K562 (cell line): ENCODE data around the gene CRACR2B. TPM values are rescaled to one million over a fixed set of nuclear protein-coding genes. Genes with fewer than 3 reads are reported as not detected.

Source experiments
- ATAC-seq: fragments of 200-7000 bp; cut with Tn5 transposase; 3 replicates; pipeline ENCODE4 v1.9.1; 2020; ENCODE audit warnings: moderate library complexity
- BruUV-seq: library from RNA; stranded (reverse); fragments of 400-500 nt; replicated peaks from 2 replicates; lab custom pipeline; 2021; lab: Mats Ljungman, UMichigan
- CTCF ChIA-PET: fragments of 300-600 bp; formaldehyde crosslinking; extraction: SDS; loops from one replicate; lab custom pipeline; 2021; ENCODE audit warnings: low intra/inter-chr PET ratio; lab: Yijun Ruan, JAX
- POLR2A ChIA-PET: fragments of 300-600, 350-650 bp; sonication (Branson Sonifier 250); formaldehyde crosslinking; extraction: SDS; loops from one replicate; lab custom pipeline; 2021; ENCODE audit warnings: antibody characterized with exemption, inconsistent platforms; lab: Yijun Ruan, JAX
- DNase-seq, 4 experiments: peaks; one replicate each; pipeline versions ENCODE4 v3.0.0 to v3.0.0-alpha.2; 2011 to 2018; ENCODE audit warnings: low spot score in 3 of 4, mixed read lengths in 3 of 4; ENCODE audit errors: extremely low read depth in 1 of 4
- FAIRE-seq: peaks from 2 replicates; lab custom pipeline; 2011; peaks lifted over from hg19 to GRCh38; lab: Jason Lieb, UNC
- H2AFZ ChIP-seq: 2 replicates; pipeline ENCODE4 v1.6.0; 2011; ENCODE audit warnings: low read depth, low read length, control low read depth, inconsistent platforms
- H3K27ac ChIP-seq: fragments of 200-600 bp; 3 replicates; pipeline ENCODE4 v1.8.0; 2011; ENCODE audit warnings: low read depth, mild to moderate bottlenecking, control low read depth, inconsistent platforms, low read length, moderate library complexity, mixed read lengths; ENCODE audit errors: extremely low read depth
- H3K27me3 ChIP-seq, 2 experiments: fragments of 300-600 bp in 1 of 2; 2 replicates in 1 of 2; 3 replicates in 1 of 2; pipeline versions ENCODE4 v1.6.0 to v1.8.0; 2011; ENCODE audit warnings: inconsistent platforms in 2 of 2, low read length in 2 of 2, mild to moderate bottlenecking in 1 of 2, mixed read lengths in 1 of 2, moderate library complexity in 1 of 2; ENCODE audit not compliant: control insufficient read depth in 2 of 2, insufficient read depth in 2 of 2
- H3K36me3 ChIP-seq: fragments of 300-600 bp; 3 replicates; pipeline ENCODE4 v1.8.0; 2011; ENCODE audit warnings: mild to moderate bottlenecking, low read length, inconsistent platforms; ENCODE audit not compliant: control insufficient read depth, insufficient read depth
- H3K4me1 ChIP-seq, 2 experiments: fragments of 200-600 bp in 1 of 2; replicated peaks in 1 of 2; 2 replicates in 1 of 2; 3 replicates in 1 of 2; pipeline versions ENCODE4 v1.5.1 to v1.8.0; 2011; ENCODE audit warnings: inconsistent platforms in 2 of 2, low read length in 2 of 2, mild to moderate bottlenecking in 1 of 2, mixed read lengths in 1 of 2, moderate library complexity in 1 of 2; ENCODE audit not compliant: control insufficient read depth in 2 of 2, insufficient read depth in 2 of 2
- H3K4me2 ChIP-seq: 2 replicates; pipeline ENCODE4 v1.6.1; 2011; ENCODE audit warnings: low read length, control low read depth, inconsistent platforms, mixed read lengths; ENCODE audit not compliant: insufficient read depth
- H3K4me3 ChIP-seq: fragments of 200-600 bp; sonication (generic), shearing (Covaris generic); 2 replicates; pipeline ENCODE4 v1.5.1; 2016; ENCODE audit warnings: control low read depth, inconsistent platforms
- H3K79me2 ChIP-seq: fragments of 200-600 bp; 3 replicates; pipeline ENCODE4 v1.8.0; 2011; ENCODE audit warnings: low read length, inconsistent platforms; ENCODE audit not compliant: control insufficient read depth, insufficient read depth
- H3K9ac ChIP-seq, 2 experiments: 2 replicates each; pipeline versions ENCODE4 v1.6.0 to v1.6.1; 2011; ENCODE audit warnings: low read depth in 2 of 2, low read length in 2 of 2, control low read depth in 1 of 2, inconsistent platforms in 1 of 2, mild to moderate bottlenecking in 1 of 2, mixed read lengths in 1 of 2; ENCODE audit not compliant: insufficient read depth in 1 of 2
- H3K9me1 ChIP-seq: one replicate; pipeline ENCODE4 v1.6.0; 2011; ENCODE audit warnings: inconsistent platforms, mild to moderate bottlenecking, low read length, moderate library complexity; ENCODE audit not compliant: control insufficient read depth, insufficient read depth
- H3K9me3 ChIP-seq: replicated peaks from 2 replicates; pipeline ENCODE4 v1.5.1; 2011; ENCODE audit warnings: low read depth, low read length, inconsistent platforms; ENCODE audit not compliant: control insufficient read depth, insufficient read depth
- H4K20me1 ChIP-seq: replicated peaks from 2 replicates; pipeline ENCODE4 v1.6.1; 2011; ENCODE audit warnings: low read length, inconsistent platforms, mixed read lengths; ENCODE audit not compliant: control insufficient read depth, insufficient read depth
- KDM5B ChIP-seq: fragments of 200-600 bp; sonication (generic); IDR thresholded peaks from 2 replicates; pipeline ENCODE4 v1.6.1; 2012; ENCODE audit warnings: low read depth, mild to moderate bottlenecking, moderate library complexity, low read length, control low read depth, inconsistent platforms; ENCODE audit not compliant: insufficient replicate concordance
- PCBP1 ChIP-seq: fragments of 200-400 bp; formaldehyde crosslinking; IDR thresholded peaks from 2 replicates; pipeline ENCODE4 v1.6.1; 2018; ENCODE audit warnings: mild to moderate bottlenecking, low read depth, low read length; ENCODE audit not compliant: poor library complexity, severe bottlenecking
- POLR2B ChIP-seq: fragments of 450-650 bp; IDR thresholded peaks from 2 replicates; pipeline ENCODE4 v1.6.1; 2018; ENCODE audit warnings: low read depth; ENCODE audit not compliant: partially characterized antibody
- POLR2G ChIP-seq: fragments of 200-400 bp; formaldehyde crosslinking; IDR thresholded peaks from 2 replicates; pipeline ENCODE4 v1.6.1; 2017; ENCODE audit warnings: low read depth, mild to moderate bottlenecking, antibody characterized with exemption, low read length, moderate library complexity
- RAD21 ChIP-seq, 2 experiments: fragments of 250-450 bp in 1 of 2; fragments of 450-650 bp in 1 of 2; sonication (Bioruptor Pico) in 1 of 2; formaldehyde crosslinking in 1 of 2; IDR thresholded peaks in 1 of 2; conservative IDR thresholded peaks in 1 of 2; 2 replicates each; pipeline versions ENCODE4 v1.4.0 to v1.8.0; 2020 to 2022; ENCODE audit warnings: mild to moderate bottlenecking in 2 of 2, moderate library complexity in 1 of 2
- RB1 ChIP-seq: fragments of 450-650 bp; IDR thresholded peaks from 2 replicates; pipeline ENCODE4 v1.6.1; 2017; ENCODE audit warnings: low read depth, mild to moderate bottlenecking
- STAG1 ChIP-seq: sonication (generic); formaldehyde crosslinking; IDR thresholded peaks from 2 replicates; pipeline ENCODE4 v1.5.0; 2020; ENCODE audit warnings: missing genetic modification reagents, borderline replicate concordance
- SUPT5H ChIP-seq: fragments of 450-650 bp; IDR thresholded peaks from 2 replicates; pipeline ENCODE4 v1.6.1; 2016
- ZNF175 ChIP-seq: fragments of 200-800 bp; sonication (Bioruptor generic); IDR thresholded peaks from 2 replicates; pipeline ENCODE4 v1.6.1; 2016; ENCODE audit warnings: low read depth, mild to moderate bottlenecking, missing genetic modification characterization, missing compliant biosample characterization
- ZNF23 ChIP-seq: fragments of 250-450 bp; sonication (Bioruptor Pico); IDR thresholded peaks from 2 replicates; pipeline ENCODE4 v1.4.0; 2020; ENCODE audit warnings: mild to moderate bottlenecking
- WGBS: fragments of 100-300 bp; shearing (Covaris generic); methylation state at CpG from one replicate; pipeline ENCODE4 v1.1.6; 2016; ENCODE audit warnings: low coverage, mixed read lengths; ENCODE audit not compliant: insufficient coverage; ENCODE audit errors: missing lambda C conversion rate; 5-methylcytosine and 5-hydroxymethylcytosine counted together
- in situ Hi-C: fragments of 300-500 bp; cut with MboI; formaldehyde crosslinking; loops from 4 replicates; pipeline ENCODE4 v1.15.0; 2018; ENCODE audit warnings: inconsistent platforms, mixed read lengths
- intact Hi-C: fragments of 100-400 bp; cut with micrococcal nuclease; formaldehyde crosslinking; loops from 2 replicates; pipeline ENCODE4 v1.14.2; 2022
- polyA plus RNA-seq, 8 experiments: library from polyadenylated mRNA; depleted of rRNA in 4 of 8; stranded (reverse) in 5 of 8; unstranded in 3 of 8; fragments of >200 nt; fragmentation: Nextera tagmentation in 2 of 8; fragmentation: Illumina TruSeq in 1 of 8; extraction: Ambion mirVana in 2 of 8; extraction: Trizol in 1 of 8; gene quantifications; 2 replicates each; pipeline versions ENCODE4 v1.2.1 to v1.2.3, GENCODE V29; 2011 to 2014; ENCODE audit warnings: inconsistent platforms in 1 of 8, missing spikeins in 1 of 8
- total RNA-seq, 7 experiments: library from RNA; depleted of rRNA in 6 of 7; stranded (reverse); fragments of >200 nt in 6 of 7; fragmentation: Illumina TruSeq in 2 of 7; extraction: Trizol in 2 of 7; gene quantifications; 2 replicates each; pipeline versions ENCODE4 v1.2.1 to v1.2.3, GENCODE V29; 2011 to 2021; ENCODE audit warnings: low replicate concordance in 1 of 7

CRACR2B gene
- total and polyA plus RNA-seq, 9 of the 15 experiments (the other 6 are each of a cell fraction or from before 2014, with no cell fraction given) = 0.10 to 51.0 (median 6.0) TPM

DNA sequence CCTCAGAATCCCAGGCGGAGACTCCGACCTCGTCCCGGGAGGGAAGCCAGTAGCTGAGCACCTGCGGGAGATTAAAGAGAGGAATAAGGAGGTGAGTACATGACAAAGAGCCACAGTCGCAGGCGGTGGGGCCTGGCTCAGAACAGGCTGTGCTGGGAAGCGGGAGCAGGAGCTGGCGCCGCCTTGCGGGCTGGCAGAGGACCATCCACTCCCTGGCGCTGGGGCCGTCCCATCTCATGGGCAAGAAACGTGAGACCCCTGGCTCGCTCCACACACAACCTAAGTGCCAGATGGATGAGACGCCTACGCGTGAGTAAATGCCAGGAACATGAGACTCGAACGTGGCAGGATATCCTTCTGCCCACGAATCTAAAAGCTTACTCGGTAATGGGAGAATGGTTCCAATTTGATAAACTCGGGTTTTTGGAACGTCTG, 44.1 kb upstream of the CRACR2B start (continued):
- no peak for TF ChIP-seq ZNF175 (CRISPR knock-in tag)
- TF ChIP-seq RB1 = peak; percentile 40; the same call in 1 of the 2 replicates
- TF ChIP-seq RAD21 (CRISPR knock-in tag; conservative IDR thresholded peaks at IDR 0.05 in 1 of 2, IDR thresholded peaks at IDR 0.05 in 1 of 2) = peak in 1 of 2 experiments; percentile 38; a peak in 1 of 4 replicates
- TF ChIP-seq SUPT5H = no peak
- TF ChIP-seq STAG1 (CRISPR knock-in tag) = 0 out of 2 replicates have a peak, but pooled peaks have one; percentile 11

DNA sequence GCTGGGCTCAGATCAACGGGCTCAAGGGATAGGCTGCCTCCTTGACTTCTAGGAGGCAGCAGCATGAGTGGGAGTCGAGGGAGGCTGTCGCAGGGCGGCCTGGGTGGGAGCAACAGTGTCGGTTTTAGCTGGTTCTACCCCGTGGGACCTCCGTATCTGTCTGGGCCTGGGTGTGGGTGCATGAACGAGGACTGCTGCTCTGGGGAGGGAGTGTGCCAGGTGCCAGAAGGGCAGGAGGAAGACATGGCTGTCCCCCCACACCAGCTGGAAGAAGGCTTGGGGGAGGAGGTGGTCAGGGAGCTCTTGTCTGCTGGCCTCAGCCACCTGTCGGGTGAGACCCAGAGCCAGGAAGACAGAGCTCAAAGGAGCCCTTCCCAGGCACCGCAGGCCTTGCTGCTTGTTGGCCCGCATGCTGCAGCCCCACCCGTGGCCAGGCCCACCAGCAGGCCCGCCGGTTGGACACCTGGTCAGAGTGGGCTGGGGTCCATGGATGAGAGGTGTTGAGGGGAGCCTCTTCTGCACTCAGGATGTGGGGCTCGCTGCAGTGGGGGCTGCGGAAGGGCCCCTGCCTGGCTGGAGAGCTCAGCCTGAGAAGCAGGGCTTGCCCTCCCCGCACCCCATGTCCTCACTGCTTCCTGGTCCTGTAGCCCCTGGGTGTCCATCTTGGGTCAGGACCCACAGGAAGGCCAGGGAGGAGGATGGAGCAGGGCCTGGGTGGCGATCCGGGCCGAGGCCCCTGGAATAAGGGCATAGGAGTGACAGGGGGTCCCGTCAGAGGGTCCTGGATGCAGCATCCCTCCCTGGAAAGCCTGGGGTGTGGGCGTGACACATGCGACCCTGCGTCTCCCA, 41.3 kb upstream of the CRACR2B start:
- intact Hi-C loops (no loop called here), in situ Hi-C loops (no loop called here)
- BruUV-seq = no TSS peak
- Histone ChIP-seq H4K20me1 (no peaks in the 10 kb centered on the region), H3K9me1 (peaks cover 3% of the 10 kb centered on the region), H3K27me3 (no peaks in the 10 kb centered on the region), H3K79me2 (no peaks in the 10 kb centered on the region), H3K9ac (peak overlapping the region in 1 of 2 experiments; percentile 76; a peak in 2 of 4 replicates), H3K4me1 (peaks cover 0 to 74% of the 10 kb centered on the region in 2 experiments; a peak in 2 of 5 replicates), H3K4me2 (no peak overlapping the region), H3K36me3 (peaks cover 2% of the 10 kb centered on the region; the same call in 1 of the 3 replicates), H2AFZ (no peak overlapping the region), H3K9me3 (no peaks in the 10 kb centered on the region), H3K4me3 (no peak overlapping the region), H3K27ac (no peak overlapping the region)
- FAIRE-seq (no peak), ATAC-seq (no peak; the same call in 2 of the 3 replicates), DNase-seq (no peak)
- CTCF ChIA-PET = no interaction called here
- WGBS = 27% methylated on average over 22 of the region's 24 CpGs
- POLR2A ChIA-PET = interaction anchor here (0.6 to 1.1 kb wide), 6 partner anchors 9 to 238 kb away, joined by 3 to 4 read pairs (median 3); partner anchors contain the start of gene PIDD1
- TF ChIP-seq POLR2G (peak; percentile 70), PCBP1 (peak; percentile 52), ZNF23 (CRISPR knock-in tag) (no peak), POLR2B (peak; percentile 30), KDM5B (peak; percentile 26)
